H1 (cell line): Measurements from ENCODE around the gene CPSF4L. TPM values are rescaled to one million over a fixed set of nuclear protein-coding genes. Genes with fewer than 3 reads are reported as not detected.

ENCODE experiments used
- CTCF ChIA-PET: fragments of 300-600 bp; sonication (Branson Sonifier 250); formaldehyde crosslinking; loops from one replicate; lab custom pipeline; 2021; ENCODE audit not compliant: partially characterized antibody; lab: Charles Lee
- POLR2A ChIA-PET: fragments of 300-600 bp; sonication (Branson Sonifier 250); formaldehyde crosslinking; loops from one replicate; lab custom pipeline; 2021; ENCODE audit warnings: inconsistent platforms; ENCODE audit not compliant: partially characterized antibody; lab: Charles Lee
- DNase-seq, 2 experiments: peaks; one replicate each; pipeline versions ENCODE4 v3.0.0 to v3.0.0-alpha.2; 2010 to 2022; ENCODE audit warnings: low spot score in 2 of 2, low read depth in 1 of 2, mixed read lengths in 1 of 2
- FAIRE-seq: peaks from 2 replicates; lab custom pipeline; 2011; peaks lifted over from hg19 to GRCh38; lab: Jason Lieb, UNC
- H2AFZ ChIP-seq: 2 replicates; pipeline ENCODE4 v1.8.1; 2012; ENCODE audit warnings: low read length, inconsistent platforms
- H2AK5ac ChIP-seq: 2 replicates; pipeline ENCODE4 v1.6.1; 2013; ENCODE audit warnings: low read depth, low read length
- H2BK120ac ChIP-seq: replicated peaks from 2 replicates; pipeline ENCODE3; 2013; ENCODE audit warnings: low read depth, low read length, inconsistent platforms
- H2BK12ac ChIP-seq: 2 replicates; pipeline ENCODE4 v1.6.1; 2013; ENCODE audit warnings: low read depth, low read length
- H2BK15ac ChIP-seq: 2 replicates; pipeline ENCODE4 v1.6.1; 2013; ENCODE audit warnings: low read length
- H2BK20ac ChIP-seq: 2 replicates; pipeline ENCODE4 v1.6.1; 2013; ENCODE audit warnings: low read length
- H2BK5ac ChIP-seq: 2 replicates; pipeline ENCODE4 v1.6.1; 2013; ENCODE audit warnings: low read depth, low read length
- H3K14ac ChIP-seq: 2 replicates; pipeline ENCODE4 v1.6.1; 2013; ENCODE audit warnings: inconsistent platforms; ENCODE audit not compliant: insufficient read length
- H3K18ac ChIP-seq: 2 replicates; pipeline ENCODE4 v1.6.1; 2013; ENCODE audit warnings: low read length; ENCODE audit errors: extremely low read depth
- H3K23ac ChIP-seq: 2 replicates; pipeline ENCODE4 v1.6.1; 2013; ENCODE audit warnings: inconsistent platforms; ENCODE audit not compliant: insufficient read length
- H3K23me2 ChIP-seq: 2 replicates; pipeline ENCODE4 v1.6.1; 2013; ENCODE audit warnings: low read depth, low read length
- H3K27ac ChIP-seq: 2 replicates; pipeline ENCODE4 v1.6.1; 2011; ENCODE audit warnings: low read depth, low read length, inconsistent platforms
- H3K27me3 ChIP-seq, 4 experiments: replicated peaks in 1 of 4; 1 replicate in 1 of 4; 2 replicates in 3 of 4; pipeline versions ENCODE4 v1.6.1 to v1.8.1; 2011 to 2013; ENCODE audit warnings: low read length in 3 of 4, mild to moderate bottlenecking in 3 of 4, inconsistent platforms in 2 of 4, mixed read lengths in 2 of 4, moderate library complexity in 1 of 4; ENCODE audit not compliant: control insufficient read depth in 3 of 4, insufficient read depth in 3 of 4; ENCODE audit errors: extremely low read depth in 1 of 4
- H3K36me3 ChIP-seq, 4 experiments: 2 replicates each; pipeline versions ENCODE4 v1.6.1 to v1.8.1; 2011 to 2013; ENCODE audit warnings: mild to moderate bottlenecking in 4 of 4, low read length in 3 of 4, moderate library complexity in 2 of 4, control low read depth in 1 of 4, inconsistent platforms in 1 of 4; ENCODE audit not compliant: insufficient read depth in 4 of 4, control insufficient read depth in 2 of 4
- H3K4ac ChIP-seq: replicated peaks from 2 replicates; pipeline ENCODE3; 2013; ENCODE audit warnings: low read length, low read depth, mixed read lengths, inconsistent platforms; ENCODE audit not compliant: insufficient read length
- H3K4me1 ChIP-seq, 4 experiments: replicated peaks in 1 of 4; 1 replicate in 1 of 4; 2 replicates in 3 of 4; pipeline versions ENCODE4 v1.6.1 to v1.8.1; 2011 to 2013; ENCODE audit warnings: low read length in 3 of 4, inconsistent platforms in 2 of 4, mixed read lengths in 1 of 4; ENCODE audit not compliant: insufficient read depth in 4 of 4, control insufficient read depth in 3 of 4
- H3K4me2 ChIP-seq, 2 experiments: 2 replicates each; pipeline versions ENCODE4 v1.6.1 to v1.8.1; 2011 to 2013; ENCODE audit warnings: low read depth in 2 of 2, low read length in 2 of 2, control low read depth in 1 of 2, inconsistent platforms in 1 of 2, mild to moderate bottlenecking in 1 of 2; ENCODE audit not compliant: insufficient read depth in 1 of 2
- H3K4me3 ChIP-seq, 4 experiments: fragments of 200-600, 300-600 bp in 1 of 4; sonication (generic), shearing (Covaris generic), sonication (Bioruptor Twin) in 1 of 4; 2 replicates each; pipeline versions ENCODE4 v1.5.1 to v1.8.1; 2011 to 2016; ENCODE audit warnings: low read length in 4 of 4, low read depth in 3 of 4, control low read depth in 2 of 4, inconsistent platforms in 2 of 4, mild to moderate bottlenecking in 2 of 4, mixed read lengths in 1 of 4, moderate library complexity in 1 of 4; ENCODE audit not compliant: insufficient read depth in 2 of 4; ENCODE audit errors: extremely low read depth in 1 of 4
- H3K56ac ChIP-seq: replicated peaks from 2 replicates; pipeline ENCODE3; 2013; ENCODE audit warnings: low read depth, mild to moderate bottlenecking, mixed read lengths, low read length, inconsistent platforms; ENCODE audit not compliant: insufficient read length
- H3K79me1 ChIP-seq: 2 replicates; pipeline ENCODE4 v1.6.1; 2013; ENCODE audit warnings: low read depth, low read length, control low read depth
- H3K79me2 ChIP-seq, 2 experiments: 2 replicates each; pipeline versions ENCODE4 v1.6.1 to v1.8.1; 2012 to 2013; ENCODE audit warnings: low read length in 2 of 2, mild to moderate bottlenecking in 2 of 2, inconsistent platforms in 1 of 2; ENCODE audit not compliant: insufficient read depth in 2 of 2, control insufficient read depth in 1 of 2
- H3K9ac ChIP-seq, 4 experiments: replicated peaks in 1 of 4; 1 replicate in 1 of 4; 2 replicates in 3 of 4; pipeline versions ENCODE4 v1.6.1 to v1.8.1; 2011 to 2013; ENCODE audit warnings: low read depth in 3 of 4, low read length in 3 of 4, control low read depth in 2 of 4, mild to moderate bottlenecking in 2 of 4, moderate library complexity in 2 of 4, inconsistent platforms in 1 of 4; ENCODE audit errors: extremely low read depth in 1 of 4
- H3K9me3 ChIP-seq, 2 experiments: 2 replicates each; pipeline versions ENCODE4 v1.6.1 to v1.8.1; 2012 to 2013; ENCODE audit warnings: mild to moderate bottlenecking in 2 of 2, moderate library complexity in 2 of 2, control low read depth in 1 of 2, inconsistent platforms in 1 of 2, low read depth in 1 of 2, low read length in 1 of 2, mixed read lengths in 1 of 2; ENCODE audit not compliant: insufficient read depth in 2 of 2
- H4K20me1 ChIP-seq, 2 experiments: replicated peaks in 1 of 2; 2 replicates each; pipeline versions ENCODE3 to v1.8.1; 2011 to 2013; ENCODE audit warnings: inconsistent platforms in 2 of 2, low read length in 2 of 2, mild to moderate bottlenecking in 1 of 2; ENCODE audit not compliant: insufficient read depth in 2 of 2, control insufficient read depth in 1 of 2
- H4K5ac ChIP-seq: 2 replicates; pipeline ENCODE4 v1.6.1; 2013; ENCODE audit warnings: low read length, low read depth, mixed read lengths, inconsistent platforms; ENCODE audit not compliant: insufficient read length
- H4K8ac ChIP-seq: 2 replicates; pipeline ENCODE4 v1.8.0; 2013; ENCODE audit warnings: mild to moderate bottlenecking, moderate library complexity, low read length, inconsistent platforms; ENCODE audit not compliant: insufficient read depth; ENCODE audit errors: extremely low read depth
- H4K91ac ChIP-seq: replicated peaks from 2 replicates; pipeline ENCODE3; 2013; ENCODE audit warnings: low read length, mixed read lengths, inconsistent platforms; ENCODE audit not compliant: insufficient read length
- ATF3 ChIP-seq: IDR thresholded peaks from 2 replicates; pipeline ENCODE4 v1.6.1; 2011; ENCODE audit warnings: low read depth, mild to moderate bottlenecking, low read length; ENCODE audit not compliant: insufficient read depth
- JUN ChIP-seq: IDR thresholded peaks from 2 replicates; pipeline ENCODE4 v1.6.1; 2011; ENCODE audit warnings: low read depth, mild to moderate bottlenecking, improper control_type of control experiment, low read length
- KDM4A ChIP-seq: IDR thresholded peaks from one replicate; pipeline ENCODE4 v1.7.1; 2012; ENCODE audit warnings: low read depth, mild to moderate bottlenecking, moderate library complexity, low read length, inconsistent platforms; ENCODE audit not compliant: severe bottlenecking
- POU5F1 ChIP-seq: IDR thresholded peaks from 2 replicates; pipeline ENCODE4 v1.6.1; 2011; ENCODE audit warnings: low read depth, mild to moderate bottlenecking, low read length, moderate library complexity
- RXRA ChIP-seq: IDR thresholded peaks from 2 replicates; pipeline ENCODE4 v1.6.1; 2011; ENCODE audit warnings: low read depth, mild to moderate bottlenecking, low read length, moderate library complexity; ENCODE audit not compliant: insufficient read depth
- SIN3A ChIP-seq, 2 experiments: IDR thresholded peaks in 1 of 2; conservative IDR thresholded peaks in 1 of 2; 2 replicates each; pipeline ENCODE4 v1.6.1; 2011 to 2012; ENCODE audit warnings: low read length in 2 of 2, improper control_type of control experiment in 1 of 2, low read depth in 1 of 2, mild to moderate bottlenecking in 1 of 2
- SIRT6 ChIP-seq: IDR thresholded peaks from one replicate; pipeline ENCODE4 v1.7.1; 2012; ENCODE audit warnings: low read length, inconsistent platforms
- TAF1 ChIP-seq: IDR thresholded peaks from 2 replicates; pipeline ENCODE4 v1.6.1; 2011; ENCODE audit warnings: mild to moderate bottlenecking, low read depth, low read length
- TEAD4 ChIP-seq: IDR thresholded peaks from 2 replicates; pipeline ENCODE4 v1.6.1; 2012; ENCODE audit warnings: low read depth, low read length, inconsistent platforms, mixed read lengths
- YY1 ChIP-seq: IDR thresholded peaks from 2 replicates; pipeline ENCODE4 v1.6.1; 2011; ENCODE audit warnings: low read depth, mild to moderate bottlenecking, low read length
- WGBS, 2 experiments: shearing (Covaris generic) in 1 of 2; methylation state at CpG; one replicate each; pipeline versions ENCODE4 v1.1.6 to v1.1.7; 2013 to 2015; ENCODE audit warnings: low lambda C conversion rate in 2 of 2, mixed read lengths in 2 of 2, inconsistent platforms in 1 of 2, low coverage in 1 of 2, missing lambda C conversion rate in 1 of 2; ENCODE audit not compliant: insufficient replicate concordance in 2 of 2, insufficient coverage in 1 of 2, insufficient read length in 1 of 2; ENCODE audit errors: extremely low coverage in 1 of 2, missing lambda C conversion rate in 1 of 2; 5-methylcytosine and 5-hydroxymethylcytosine counted together
- polyA plus RNA-seq, 7 experiments: library from polyadenylated mRNA; depleted of rRNA in 3 of 7; stranded (reverse) in 5 of 7; unstranded in 2 of 7; fragments of >200 nt in 5 of 7; fragments of 200-250 nt in 2 of 7; gene quantifications; 1 replicate in 5 of 7; 2 replicates in 1 of 7; 4 replicates in 1 of 7; pipeline versions ENCODE4 v1.2.1 to v1.2.3, GENCODE V29; 2011 to 2013; ENCODE audit warnings: missing spikeins in 2 of 7, mixed read lengths in 2 of 7
- total RNA-seq: library from RNA; stranded (reverse); fragmentation: NEBNext Ultra II Directional; extraction: Animal tissue kit (Norgen Biotek cat#: 25700); gene quantifications from 2 replicates; pipeline ENCODE4 v1.2.1, GENCODE V29; 2021

Gene CPSF4L
- total and polyA plus RNA-seq, 2 of the 8 experiments (the other 6 are each of a cell fraction or from before 2014, with no cell fraction given), result not detected

GRCh38 chr17:73290399-73291259 is 28.9 kb upstream of the CPSF4L start:
- Histone ChIP-seq H4K20me1 (peaks cover 4% of the 10 kb centered on the region in 2 experiments), H3K79me2 (0 out of 4 replicates have a peak, but pooled peaks cover 0 to 3% of the 10 kb centered on the region in 2 experiments), H3K4me2 (no peak overlapping the region)
- TF ChIP-seq ATF3 (no peak), SIRT6 (no peak), SIN3A (conservative IDR thresholded peaks at IDR 0.05 in 1 of 2, IDR thresholded peaks at IDR 0.05 in 1 of 2; ENCODE audit: low read depth in 1 of 2, low read length in 2 of 2) (no peak), TAF1 (no peak), JUN (no peak), YY1 (no peak), KDM4A (no peak), RXRA (no peak), POU5F1 (no peak), TEAD4 (no peak)

More at GRCh38 chr17:73290399-73291259, 28.9 kb upstream of the CPSF4L start:
- no peak for DNase-seq
- Histone ChIP-seq H3K23me2 (no peaks in the 10 kb centered on the region; the same call in 1 of the 2 replicates), H4K8ac (peak overlapping the region; percentile 71; the same call in 1 of the 2 replicates), H3K4ac (no peak overlapping the region), H4K5ac (no peak overlapping the region), H3K9ac (no peak overlapping the region), H2BK12ac (no peak overlapping the region; the same call in 1 of the 2 replicates), H3K27ac (no peak overlapping the region), H2BK15ac (no peak overlapping the region), H3K79me1 (peaks cover 16% of the 10 kb centered on the region), H4K91ac (no peak overlapping the region), H3K56ac (no peak overlapping the region), H3K4me3 (no peak overlapping the region), H2BK20ac (no peak overlapping the region), H2AK5ac (no peak overlapping the region), H3K36me3 (peaks cover 0 to 3% (median under 1%) of the 10 kb centered on the region in 4 experiments; a peak in 2 of 8 replicates), H2AFZ (no peak overlapping the region), H2BK5ac (no peak overlapping the region), H3K9me3 (no peaks in the 10 kb centered on the region), H3K23ac (no peak overlapping the region), H3K27me3 (no peaks in the 10 kb centered on the region), H3K18ac (no peak overlapping the region; the same call in 1 of the 2 replicates), H3K14ac (no peak overlapping the region), H2BK120ac (no peak overlapping the region), H3K4me1 (peaks cover 0 to 7% (median 0%) of the 10 kb centered on the region in 4 experiments; a peak in 3 of 7 replicates)
- ChIA-PET POLR2A (interaction anchor here (0.8 kb wide), 1 partner anchor 8 kb away, joined by 3 read pairs; no protein-coding TSS in a partner anchor), CTCF (interaction anchor here (0.5 to 2.4 kb wide), 15 partner anchors 8 to 182 kb away, joined by 3 to 6 read pairs (median 3); no protein-coding TSS in a partner anchor)
- 92% methylated on average over 16 of the region's 16 CpGs; no CpG with 5 or more reads in 1 of the 2 experiments for WGBS, 2 experiments
- FAIRE-seq, result no peak
